ENCODE results near the gene ISG15.

ISG15 gene

DNA sequence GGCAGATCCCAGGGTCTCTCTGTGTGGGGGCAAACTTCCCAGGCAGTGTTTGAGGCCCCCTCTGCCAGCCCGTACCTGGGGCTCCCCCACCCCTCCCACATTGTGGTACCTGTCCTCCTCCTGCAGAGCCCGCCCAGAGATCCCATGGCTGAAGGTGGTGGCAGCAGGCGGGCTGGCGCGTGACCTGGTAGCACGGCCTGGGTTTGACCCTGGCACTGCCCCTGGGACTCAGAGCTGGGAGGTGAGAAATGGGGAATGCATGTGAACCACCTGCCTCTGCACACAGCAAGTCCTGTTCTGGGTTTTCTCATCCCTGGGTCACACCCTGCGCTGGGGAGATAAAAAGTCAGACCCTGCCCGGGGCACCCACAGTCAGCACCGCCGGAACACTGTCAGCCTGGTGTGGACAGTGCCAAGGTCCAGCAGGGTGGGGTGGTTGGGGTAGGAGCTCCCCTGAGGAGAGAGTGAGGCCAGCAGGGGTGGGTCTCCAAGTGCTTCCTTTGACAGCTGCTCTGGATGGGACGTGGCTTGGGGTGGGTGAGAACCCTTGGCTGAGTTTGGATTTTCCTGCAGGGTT lies 18.4 kb downstream of the ISG15 start:
- DNase-seq, result no peak

DNA sequence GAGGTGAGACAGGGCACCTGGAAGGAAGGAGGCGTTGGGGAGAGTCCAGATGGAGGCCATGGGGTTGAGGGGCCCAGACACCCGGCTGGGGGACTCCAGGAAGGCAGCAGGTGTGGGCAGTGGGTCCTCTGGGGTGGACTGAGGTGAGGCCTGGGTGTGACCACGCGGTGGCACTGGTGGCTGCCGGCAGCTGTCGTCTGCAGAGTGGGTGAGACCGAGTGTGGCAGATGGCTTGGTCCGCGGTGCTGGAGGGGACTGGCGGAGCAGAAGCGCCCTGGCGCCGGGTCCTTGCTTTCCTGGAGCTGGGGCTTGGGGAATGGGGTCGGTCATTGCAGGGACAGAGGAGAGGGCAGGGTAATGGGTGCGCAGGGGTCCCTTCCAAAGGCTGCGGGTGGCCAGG lies 19.1 kb downstream of the ISG15 start:
- peak; percentile 18 for DNase-seq

DNA sequence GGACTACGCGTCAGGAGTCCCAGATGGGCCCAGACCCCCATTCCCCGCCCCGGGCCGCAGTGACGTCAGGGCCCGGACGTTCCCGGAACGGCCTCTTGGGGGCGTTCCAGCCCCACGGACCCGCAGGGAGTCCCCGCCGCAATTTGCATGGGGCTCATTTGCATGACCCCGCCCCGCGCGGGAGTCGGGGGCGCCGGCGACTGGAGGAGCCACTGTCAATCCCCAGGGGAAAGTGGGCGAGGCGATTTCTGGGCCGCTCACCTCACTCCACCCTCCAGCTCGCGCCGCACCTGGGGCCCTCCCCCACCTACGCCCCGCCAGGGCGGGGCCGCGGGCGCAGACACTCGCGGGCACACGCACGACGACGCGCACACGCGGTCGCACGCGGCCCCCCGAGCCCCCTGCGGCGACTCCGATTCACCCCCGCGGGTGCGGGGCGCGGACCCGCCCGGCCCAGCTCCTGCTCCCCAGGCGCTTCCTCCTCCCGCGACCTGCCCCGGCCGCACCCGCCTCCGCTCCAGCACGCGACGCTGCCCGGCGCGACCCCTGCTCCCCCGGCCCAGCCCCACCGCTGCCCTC lies 19.8 kb downstream of the ISG15 start:
- peak; percentile 76 for DNase-seq

DNA sequence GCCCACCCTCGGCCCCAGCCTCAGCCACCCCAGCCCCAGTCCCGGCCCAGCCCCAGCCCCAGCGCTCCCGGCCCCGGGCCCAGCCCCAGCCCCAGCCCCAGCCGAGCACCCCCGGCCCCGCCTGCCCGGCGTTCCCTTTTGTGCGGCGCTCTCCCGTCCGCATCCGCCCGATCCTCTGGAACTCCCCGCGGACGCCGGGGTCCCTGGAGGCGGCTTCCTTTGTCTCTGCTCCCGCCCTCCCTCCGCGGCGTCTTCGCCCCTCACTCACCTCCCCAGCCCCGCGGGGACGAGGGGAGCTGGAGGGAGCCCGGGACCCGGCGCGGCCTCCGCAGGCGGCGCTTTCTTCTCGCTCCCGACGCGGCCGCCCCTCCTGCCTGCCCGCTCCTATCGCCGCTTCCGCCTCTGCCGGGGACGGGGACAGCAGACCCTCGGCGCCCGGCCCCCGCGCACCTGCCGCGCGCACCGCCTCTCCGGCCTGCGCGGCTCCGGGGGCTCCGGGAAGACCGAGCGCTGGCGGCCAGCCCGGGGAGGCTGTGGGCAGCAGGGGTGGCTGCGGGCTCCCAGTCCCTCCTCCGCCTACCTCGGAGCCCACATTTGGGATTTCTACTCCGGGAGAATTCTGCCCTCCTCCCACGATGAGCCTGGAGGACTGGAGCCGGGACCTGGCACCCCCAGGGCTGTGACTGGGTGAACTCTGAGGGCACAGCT lies 20.6 kb downstream of the ISG15 start:
- no peak for DNase-seq

DNA sequence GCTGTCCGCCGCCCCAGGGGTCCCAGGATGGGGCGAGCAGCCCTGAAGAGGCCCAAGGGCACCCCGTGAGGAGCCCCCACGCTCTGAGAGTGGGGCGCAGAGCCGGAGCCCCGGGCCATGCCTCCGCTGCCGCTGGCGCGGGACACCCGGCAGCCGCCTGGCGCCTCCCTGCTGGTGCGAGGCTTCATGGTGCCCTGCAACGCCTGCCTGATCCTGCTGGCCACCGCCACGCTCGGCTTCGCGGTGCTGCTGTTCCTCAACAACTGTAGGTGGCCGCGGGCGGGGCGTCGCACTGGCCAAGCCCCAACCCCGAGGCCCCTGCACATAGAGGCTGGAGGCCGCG lies 21.1 kb downstream of the ISG15 start:
- DNase-seq, result no peak

DNA sequence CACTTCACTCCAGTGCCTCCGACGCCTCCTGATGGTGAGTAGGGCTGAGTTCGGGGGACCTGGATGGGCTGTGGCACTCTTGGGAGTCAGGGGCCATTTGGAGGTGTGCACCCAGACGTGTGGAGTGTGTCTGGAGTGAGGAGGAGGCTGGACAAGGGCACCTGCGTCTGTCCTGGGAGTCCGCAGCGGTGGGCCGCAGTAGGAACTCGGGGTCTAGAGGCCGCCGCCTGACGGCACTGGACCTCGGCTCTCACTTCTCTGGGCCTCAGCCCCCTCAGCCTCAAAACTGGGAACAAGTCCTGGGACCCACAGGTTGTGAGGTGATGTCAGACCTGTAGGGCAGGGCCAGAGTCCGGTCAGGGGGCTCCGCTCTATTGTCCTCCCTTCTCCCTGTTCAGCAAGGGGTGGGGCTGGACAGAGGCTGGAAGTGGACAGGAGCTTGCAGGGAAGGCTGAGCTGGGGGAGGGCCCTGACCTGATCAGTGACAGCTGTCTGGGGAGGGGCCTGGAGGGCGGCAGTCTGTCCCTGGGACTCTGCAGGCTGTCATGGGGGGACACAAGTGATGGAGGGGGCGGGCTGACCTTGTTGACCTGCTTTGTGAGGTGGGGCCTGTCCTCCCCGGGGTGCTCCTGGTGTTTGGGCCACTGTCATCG lies 22.1 kb downstream of the ISG15 start:
- no peak for DNase-seq

DNA sequence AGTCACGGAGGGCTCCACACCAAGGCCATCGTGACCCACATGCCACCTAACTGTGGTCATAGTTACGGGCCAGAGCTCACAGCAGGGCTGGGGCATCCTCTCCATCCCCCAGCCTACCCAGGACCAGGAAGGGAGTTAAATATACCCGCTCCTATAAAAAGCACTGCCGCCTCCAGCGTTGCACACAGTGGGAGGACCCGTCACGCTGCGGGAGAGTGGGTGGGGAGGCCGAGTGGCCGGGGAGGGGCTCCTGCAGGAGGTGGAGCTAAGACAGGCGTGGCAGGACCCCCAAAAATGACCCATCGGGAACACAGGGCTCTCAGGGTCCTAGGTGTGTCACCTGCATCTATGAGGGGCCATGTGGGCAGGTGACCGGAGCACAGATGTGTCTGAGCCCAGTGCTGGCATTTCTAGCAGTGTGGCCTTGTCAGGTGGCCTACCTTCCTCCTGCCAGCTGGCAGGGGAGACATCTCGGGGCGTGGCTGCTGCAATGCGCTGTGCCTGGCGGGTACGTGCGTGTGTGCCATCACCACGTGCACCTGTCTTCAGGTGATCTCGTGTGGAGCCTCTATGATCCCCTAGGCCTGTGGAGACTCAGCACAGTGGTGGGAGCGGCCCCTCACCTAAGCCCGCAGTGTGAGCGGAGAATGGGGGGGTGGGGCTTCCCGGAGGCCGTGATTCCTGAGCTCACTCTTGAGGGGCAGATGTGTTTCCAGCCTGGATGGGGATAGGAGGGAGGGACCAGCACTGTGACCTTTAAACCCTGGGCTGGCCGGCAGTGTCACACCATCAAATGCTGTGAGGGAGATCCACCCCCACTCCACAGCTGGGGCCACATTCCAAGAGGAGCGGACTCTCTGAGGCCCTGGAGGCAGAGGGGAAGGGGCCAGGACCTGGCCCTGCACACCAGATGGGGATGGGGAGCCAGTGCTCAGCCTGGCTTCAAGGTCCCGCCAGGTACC lies 24.4 kb downstream of the ISG15 start:
- DNase-seq, result no peak

DNA sequence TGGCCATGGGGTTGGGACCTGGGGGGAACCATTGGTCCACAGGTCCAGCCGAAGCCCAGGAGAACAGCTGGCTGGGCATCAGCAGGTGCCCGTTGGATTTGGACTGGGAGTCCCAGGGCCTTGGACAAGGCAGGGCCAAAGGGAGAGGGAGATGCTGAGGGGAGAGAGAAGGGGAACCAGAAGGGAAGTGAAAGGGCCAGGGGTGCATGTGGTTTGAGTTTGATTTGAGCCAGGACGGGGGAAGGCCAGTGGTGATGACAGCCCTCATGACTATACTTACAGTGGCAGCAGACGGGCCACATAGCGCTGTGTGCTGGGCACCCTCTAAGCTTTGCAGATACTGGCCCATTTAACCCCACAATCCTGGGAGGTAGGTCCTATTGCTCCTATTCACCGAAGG lies 25.4 kb downstream of the ISG15 start:
- DNase-seq, result no peak

DNA sequence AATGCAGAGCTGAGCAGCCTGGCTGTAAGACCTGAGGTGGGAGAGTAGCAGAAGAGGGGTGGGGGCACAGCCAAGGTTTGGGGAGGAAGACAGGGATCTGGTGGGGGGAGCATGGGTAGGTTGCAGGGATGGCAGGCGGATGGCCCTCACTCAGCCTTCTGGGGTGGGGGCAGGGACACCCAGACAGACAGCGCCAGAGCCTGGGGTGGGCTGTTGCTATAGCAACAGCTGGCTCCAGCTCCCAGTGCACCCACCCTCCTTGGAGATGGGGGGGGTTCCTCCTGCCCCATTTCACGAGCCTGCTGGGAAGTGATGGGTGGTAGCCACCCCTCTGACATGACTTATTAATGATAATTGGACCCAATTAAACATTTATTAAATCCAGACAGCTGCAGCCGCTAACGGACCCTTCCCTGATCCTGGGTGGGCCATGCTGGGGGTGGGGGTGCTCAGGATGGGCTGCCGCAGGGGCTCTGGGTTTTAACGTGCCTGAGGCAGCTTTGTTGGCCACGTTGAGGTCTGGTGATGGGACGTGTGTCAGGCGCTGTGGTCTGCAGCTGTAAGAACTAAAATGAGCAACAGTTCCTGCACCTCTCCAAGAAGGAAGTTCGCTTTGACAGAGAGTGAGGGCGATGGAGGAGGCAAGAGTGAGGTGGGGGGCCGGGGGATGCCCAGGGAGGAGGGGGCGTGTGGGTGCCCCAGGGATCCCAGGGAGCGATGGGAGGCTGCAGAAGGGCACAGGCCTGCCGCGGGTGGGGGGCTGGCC lies 26.0 kb downstream of the ISG15 start:
- no peak for DNase-seq

DNA sequence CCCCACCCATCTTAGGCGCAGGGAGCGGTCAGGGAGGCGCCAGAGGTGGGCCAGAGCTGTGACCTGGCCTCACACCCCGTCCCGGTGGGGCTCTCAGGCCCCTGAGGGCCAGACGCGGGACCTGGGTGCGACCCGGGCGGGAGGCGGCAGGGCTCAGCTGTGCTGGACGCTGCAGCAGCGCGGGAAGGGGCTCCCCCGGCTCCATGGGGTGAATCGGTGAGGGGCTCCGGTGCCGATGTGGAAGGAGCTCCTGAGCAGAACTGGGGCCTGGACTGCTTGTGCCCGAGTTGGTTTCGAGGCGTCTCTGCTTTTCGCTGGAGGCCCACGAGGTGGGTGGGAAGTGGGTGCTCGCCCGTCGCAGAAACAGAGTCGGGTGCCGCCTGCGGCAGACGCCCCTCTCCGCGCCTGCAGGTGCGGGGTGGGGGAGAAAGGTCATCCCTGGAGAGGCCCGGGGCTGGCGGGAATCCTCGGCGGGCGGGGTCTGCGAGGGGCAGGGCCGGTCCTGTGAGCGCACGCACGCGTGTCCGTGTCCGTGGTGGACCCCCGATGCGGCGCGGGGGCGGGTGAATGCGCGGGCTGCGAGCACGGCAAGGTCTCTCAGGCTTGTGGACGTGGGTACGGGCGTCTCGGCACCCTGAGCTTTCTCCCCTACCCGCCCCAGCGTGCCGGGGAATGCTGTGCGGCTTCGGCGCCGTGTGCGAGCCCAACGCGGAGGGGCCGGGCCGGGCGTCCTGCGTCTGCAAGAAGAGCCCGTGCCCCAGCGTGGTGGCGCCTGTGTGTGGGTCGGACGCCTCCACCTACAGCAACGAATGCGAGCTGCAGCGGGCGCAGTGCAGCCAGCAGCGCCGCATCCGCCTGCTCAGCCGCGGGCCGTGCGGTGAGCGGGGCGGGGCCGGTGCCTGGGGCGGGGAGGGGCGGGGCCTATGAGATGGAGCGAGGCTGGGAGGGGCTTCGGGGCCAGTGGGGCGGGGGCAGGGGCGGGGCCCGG lies 27.0 kb downstream of the ISG15 start:
- DNase-seq, result peak; percentile 26

DNA sequence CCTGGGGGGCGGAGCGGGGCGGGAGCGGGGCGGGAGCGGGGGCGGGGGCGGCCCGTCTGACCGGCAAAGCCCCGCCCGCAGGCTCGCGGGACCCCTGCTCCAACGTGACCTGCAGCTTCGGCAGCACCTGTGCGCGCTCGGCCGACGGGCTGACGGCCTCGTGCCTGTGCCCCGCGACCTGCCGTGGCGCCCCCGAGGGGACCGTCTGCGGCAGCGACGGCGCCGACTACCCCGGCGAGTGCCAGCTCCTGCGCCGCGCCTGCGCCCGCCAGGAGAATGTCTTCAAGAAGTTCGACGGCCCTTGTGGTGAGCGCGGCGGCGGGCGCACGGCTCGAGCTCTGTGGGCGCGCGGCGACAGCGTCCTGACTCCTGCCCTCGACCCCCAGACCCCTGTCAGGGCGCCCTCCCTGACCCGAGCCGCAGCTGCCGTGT lies 27.8 kb downstream of the ISG15 start:
- DNase-seq, result no peak

DNA sequence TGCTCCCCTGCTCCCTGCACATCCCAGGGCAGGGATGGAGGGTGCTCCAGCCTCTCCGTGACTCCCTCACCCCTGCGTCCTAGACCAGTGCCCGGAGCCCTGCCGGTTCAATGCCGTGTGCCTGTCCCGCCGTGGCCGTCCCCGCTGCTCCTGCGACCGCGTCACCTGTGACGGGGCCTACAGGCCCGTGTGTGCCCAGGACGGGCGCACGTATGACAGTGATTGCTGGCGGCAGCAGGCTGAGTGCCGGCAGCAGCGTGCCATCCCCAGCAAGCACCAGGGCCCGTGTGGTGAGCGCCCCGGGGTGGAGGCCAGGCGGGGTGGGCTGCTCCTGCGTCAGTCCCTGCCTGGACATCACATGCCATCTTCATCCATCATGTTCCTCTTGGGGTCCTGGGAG lies 28.6 kb downstream of the ISG15 start:
- no peak for DNase-seq

DNA sequence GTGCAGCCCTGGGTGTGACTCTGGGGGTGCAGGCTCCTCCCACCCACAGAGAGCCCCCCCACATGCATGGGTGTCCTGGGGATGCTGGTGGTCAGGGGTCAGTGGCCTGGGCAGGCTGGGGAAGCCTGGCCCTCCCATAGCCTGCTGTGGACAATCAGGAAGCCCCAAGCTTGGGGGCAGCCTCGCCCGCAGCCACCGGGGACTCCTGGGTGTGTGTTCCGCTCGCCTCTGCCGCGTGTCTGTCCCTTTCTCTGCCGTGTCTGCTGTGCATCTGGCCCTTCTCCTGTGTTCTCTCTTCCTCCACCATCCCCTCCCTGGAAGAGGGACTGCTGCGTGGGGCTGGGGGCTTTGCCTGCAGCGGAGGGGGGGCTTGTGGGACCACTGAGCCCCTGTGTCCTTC lies 29.5 kb downstream of the ISG15 start:
- DNase-seq, result no peak

DNA sequence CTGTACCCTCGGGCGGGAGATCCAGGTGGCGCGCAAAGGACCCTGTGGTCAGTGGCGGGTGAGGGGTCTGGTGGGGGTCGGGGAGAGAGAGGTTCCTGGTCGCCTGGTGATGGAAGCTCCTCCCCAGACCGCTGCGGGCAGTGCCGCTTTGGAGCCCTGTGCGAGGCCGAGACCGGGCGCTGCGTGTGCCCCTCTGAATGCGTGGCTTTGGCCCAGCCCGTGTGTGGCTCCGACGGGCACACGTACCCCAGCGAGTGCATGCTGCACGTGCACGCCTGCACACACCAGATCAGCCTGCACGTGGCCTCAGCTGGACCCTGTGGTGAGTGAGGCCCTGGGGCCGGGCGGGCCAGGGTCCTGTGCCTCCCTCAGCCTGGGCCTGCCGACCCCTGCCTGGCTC lies 30.1 kb downstream of the ISG15 start:
- DNase-seq, result no peak

DNA sequence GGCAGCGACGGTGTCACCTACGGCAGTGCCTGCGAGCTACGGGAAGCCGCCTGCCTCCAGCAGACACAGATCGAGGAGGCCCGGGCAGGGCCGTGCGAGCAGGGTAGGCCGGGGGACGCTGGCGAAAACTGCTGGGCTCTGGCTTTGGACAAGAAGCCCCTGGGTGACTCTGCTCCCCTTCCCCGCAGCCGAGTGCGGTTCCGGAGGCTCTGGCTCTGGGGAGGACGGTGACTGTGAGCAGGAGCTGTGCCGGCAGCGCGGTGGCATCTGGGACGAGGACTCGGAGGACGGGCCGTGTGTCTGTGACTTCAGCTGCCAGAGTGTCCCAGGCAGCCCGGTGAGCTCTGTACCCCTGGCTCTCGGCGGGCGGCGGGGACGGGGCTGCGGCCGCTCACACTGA lies 30.6 kb downstream of the ISG15 start:
- no peak for DNase-seq

DNA sequence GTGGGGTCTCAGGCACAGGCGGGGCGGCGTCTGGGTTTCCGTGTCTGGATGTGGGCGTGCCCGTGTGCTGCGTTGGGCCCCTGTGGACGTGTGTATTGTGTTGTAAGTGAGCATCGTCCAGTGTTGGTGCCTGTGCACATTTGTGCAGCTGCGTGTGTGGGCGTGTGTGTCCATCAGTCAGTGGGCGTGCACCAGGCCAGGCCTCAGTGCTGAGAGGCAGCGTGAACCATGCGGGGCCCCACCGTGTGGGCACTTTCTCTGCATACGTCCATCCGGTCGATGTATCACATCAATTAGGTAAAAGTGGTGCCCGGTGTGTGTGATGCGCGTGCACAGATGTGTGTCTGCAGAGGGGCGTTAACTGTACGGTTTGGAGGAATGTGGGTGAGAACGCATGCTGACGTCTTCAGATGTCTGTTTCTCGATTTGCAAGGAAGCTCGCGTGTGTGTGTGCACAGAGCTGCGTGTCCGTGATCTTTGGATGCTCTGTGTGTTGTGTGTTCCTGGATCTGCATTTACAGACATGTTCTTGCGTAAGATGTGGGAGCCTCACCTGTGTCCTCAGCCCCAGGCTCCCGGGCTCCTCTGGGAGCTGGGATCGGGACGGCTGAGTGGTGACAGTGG lies 31.3 kb downstream of the ISG15 start:
- no peak for DNase-seq

DNA sequence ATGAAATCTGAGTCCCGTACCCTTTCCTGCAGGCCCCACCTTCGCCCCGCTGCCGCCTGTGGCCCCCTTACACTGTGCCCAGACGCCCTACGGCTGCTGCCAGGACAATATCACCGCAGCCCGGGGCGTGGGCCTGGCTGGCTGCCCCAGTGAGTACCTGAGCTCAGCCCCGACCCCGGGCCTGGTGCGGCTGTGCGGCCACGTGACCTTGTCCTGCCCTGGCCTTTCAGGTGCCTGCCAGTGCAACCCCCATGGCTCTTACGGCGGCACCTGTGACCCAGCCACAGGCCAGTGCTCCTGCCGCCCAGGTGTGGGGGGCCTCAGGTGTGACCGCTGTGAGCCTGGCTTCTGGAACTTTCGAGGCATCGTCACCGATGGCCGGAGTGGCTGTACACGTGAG lies 31.8 kb downstream of the ISG15 start:
- no peak for DNase-seq

DNA sequence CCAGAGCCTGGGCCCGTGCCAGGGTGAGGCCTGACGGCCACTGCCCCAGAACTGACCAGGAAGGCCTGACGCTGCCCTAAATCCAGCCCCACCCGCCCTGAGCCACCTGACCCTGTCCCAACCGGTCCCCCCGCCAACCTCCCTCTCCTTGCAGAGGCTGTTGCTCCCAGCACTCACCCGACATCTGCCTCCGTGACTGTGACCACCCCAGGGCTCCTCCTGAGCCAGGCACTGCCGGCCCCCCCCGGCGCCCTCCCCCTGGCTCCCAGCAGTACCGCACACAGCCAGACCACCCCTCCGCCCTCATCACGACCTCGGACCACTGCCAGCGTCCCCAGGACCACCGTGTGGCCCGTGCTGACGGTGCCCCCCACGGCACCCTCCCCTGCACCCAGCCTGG lies 32.9 kb downstream of the ISG15 start:
- no peak for DNase-seq

DNA sequence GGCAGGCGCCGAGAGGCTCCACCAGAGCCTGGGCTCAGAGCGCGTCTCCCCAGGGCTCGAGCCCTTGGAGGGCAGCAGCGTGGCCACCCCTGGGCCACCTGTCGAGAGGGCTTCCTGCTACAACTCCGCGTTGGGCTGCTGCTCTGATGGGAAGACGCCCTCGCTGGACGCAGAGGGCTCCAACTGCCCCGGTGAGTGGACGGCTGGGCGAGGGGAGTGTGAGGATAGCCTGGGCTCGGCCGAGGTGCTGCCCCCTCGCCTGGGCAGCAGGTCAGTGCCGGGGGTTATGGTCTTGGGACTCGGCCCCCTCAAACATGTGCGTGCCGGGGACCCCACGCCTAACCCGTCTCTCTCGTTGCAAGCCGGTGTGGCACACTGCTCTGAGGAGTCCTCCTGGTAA lies 33.5 kb downstream of the ISG15 start:
- DNase-seq, result no peak

DNA sequence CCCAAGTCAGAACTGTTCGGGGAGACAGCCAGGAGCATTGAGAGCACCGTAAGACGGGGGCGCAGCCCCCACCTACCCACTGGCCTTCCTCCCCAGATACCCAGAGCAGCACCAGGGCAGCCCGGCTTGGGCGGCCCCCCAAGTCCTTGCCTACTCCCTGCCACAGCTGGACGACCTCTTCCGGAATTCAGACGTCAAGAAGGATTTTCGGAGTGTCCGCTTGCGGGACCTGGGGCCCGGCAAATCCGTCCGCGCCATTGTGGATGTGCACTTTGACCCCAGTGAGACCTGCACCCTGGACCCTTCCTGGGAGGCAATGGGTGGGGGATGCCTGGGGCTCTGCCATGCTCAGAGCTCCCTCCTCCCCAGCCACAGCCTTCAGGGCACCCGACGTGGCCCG lies 34.1 kb downstream of the ISG15 start:
- no peak for DNase-seq

DNA sequence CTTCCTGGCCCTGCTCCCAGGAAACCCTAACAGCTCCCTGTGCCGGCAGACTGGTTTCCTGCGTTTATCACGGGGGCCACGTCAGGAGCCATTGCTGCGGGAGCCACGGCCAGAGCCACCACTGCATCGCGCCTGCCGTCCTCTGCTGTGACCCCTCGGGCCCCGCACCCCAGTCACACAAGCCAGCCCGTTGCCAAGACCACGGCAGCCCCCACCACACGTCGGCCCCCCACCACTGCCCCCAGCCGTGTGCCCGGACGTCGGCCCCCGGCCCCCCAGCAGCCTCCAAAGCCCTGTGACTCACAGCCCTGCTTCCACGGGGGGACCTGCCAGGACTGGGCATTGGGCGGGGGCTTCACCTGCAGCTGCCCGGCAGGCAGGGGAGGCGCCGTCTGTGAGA lies 34.7 kb downstream of the ISG15 start:
- DNase-seq, result no peak

Data from NCI-H1694 treated with DMSO at 0.1 percent for 48 hours (cell line).